SU-DHL-6 (cell line): ENCODE measurements around the gene CCDC127.

Experiments
- CTCF ChIP-seq: fragments of 200-600 bp; sonication (generic); IDR thresholded peaks from one replicate; pipeline ENCODE4 v1.5.1; 2017; ENCODE audit warnings: antibody characterized with exemption, mild to moderate bottlenecking, low read length, moderate library complexity; ENCODE audit not compliant: insufficient read depth, poor library complexity, severe bottlenecking
- EZH2phosphoT487 ChIP-seq: fragments of 200-600 bp; sonication (generic), shearing (Covaris generic); conservative IDR thresholded peaks from 2 replicates; pipeline ENCODE4 v1.6.1; 2018; ENCODE audit warnings: mild to moderate bottlenecking, antibody characterized with exemption, low read length, moderate library complexity, mixed read lengths

- TF ChIP-seq CTCF (no peak), EZH2phosphoT487 (no peak)
Observed at GRCh38 chr5:167511-167910, 50.4 kb downstream of the CCDC127 start.
